HepG2 (cell line): ENCODE data around the gene SASH1. TPM values are rescaled to one million over a fixed set of nuclear protein-coding genes. Genes with fewer than 3 reads are reported as not detected.

ENCODE experiments used
- ATAC-seq: fragments of 200-7000 bp; cut with Tn5 transposase; 3 replicates; pipeline ENCODE4 v1.9.1; 2020; ENCODE audit warnings: mild to moderate bottlenecking, moderate library complexity
- BruUV-seq: library from RNA; stranded (reverse); fragments of 400-500 nt; replicated peaks from 2 replicates; lab custom pipeline; 2021; lab: Mats Ljungman, UMichigan
- CTCF ChIA-PET: fragments of 300-600 bp; formaldehyde crosslinking; extraction: SDS; loops from one replicate; lab custom pipeline; 2021; ENCODE audit warnings: low total read pairs, inconsistent platforms, low intra/inter-chr PET ratio; lab: Yijun Ruan, JAX
- POLR2A ChIA-PET: fragments of 350-600 bp; sonication (Branson Sonifier 250); formaldehyde crosslinking; loops from one replicate; lab custom pipeline; 2020; ENCODE audit warnings: antibody characterized with exemption, inconsistent platforms; lab: Yijun Ruan, JAX
- DNase-seq: peaks from one replicate; pipeline ENCODE4 v3.0.0-alpha.2; 2015; ENCODE audit warnings: low spot score
- FAIRE-seq: peaks from 3 replicates; lab custom pipeline; 2011; peaks lifted over from hg19 to GRCh38; lab: Jason Lieb, UNC
- H2AFZ ChIP-seq: one replicate; pipeline ENCODE4 v1.6.1; 2011; ENCODE audit warnings: low read length, inconsistent platforms
- H3K27ac ChIP-seq: fragments of 300-600 bp; 3 replicates; pipeline ENCODE4 v1.8.0; 2011; ENCODE audit warnings: mixed run types, mild to moderate bottlenecking, mixed read lengths, low read length, inconsistent platforms; ENCODE audit not compliant: insufficient read depth; ENCODE audit errors: extremely low read length
- H3K27me3 ChIP-seq, 2 experiments: fragments of 200-600 bp in 1 of 2; 2 replicates in 1 of 2; 3 replicates in 1 of 2; pipeline versions ENCODE4 v1.6.0 to v1.8.0; 2011; ENCODE audit warnings: low read length in 2 of 2, mild to moderate bottlenecking in 2 of 2, moderate library complexity in 2 of 2, inconsistent platforms in 1 of 2; ENCODE audit not compliant: insufficient read depth in 2 of 2, control insufficient read depth in 1 of 2
- H3K36me3 ChIP-seq, 2 experiments: fragments of 200-600 bp in 1 of 2; replicated peaks in 1 of 2; 2 replicates in 1 of 2; 3 replicates in 1 of 2; pipeline versions ENCODE4 v1.5.1 to v1.8.0; 2011; ENCODE audit warnings: low read length in 2 of 2, inconsistent platforms in 1 of 2; ENCODE audit not compliant: insufficient read depth in 2 of 2, control insufficient read depth in 1 of 2
- H3K4me1 ChIP-seq: 2 replicates; pipeline ENCODE4 v1.5.1; 2012; ENCODE audit warnings: low read length, inconsistent platforms; ENCODE audit not compliant: insufficient read depth
- H3K4me2 ChIP-seq: 2 replicates; pipeline ENCODE4 v1.6.0; 2011; ENCODE audit warnings: low read depth, low read length, inconsistent platforms
- H3K4me3 ChIP-seq, 3 experiments: fragments of 200-600 bp in 1 of 3; sonication (generic), shearing (Covaris generic) in 1 of 3; replicated peaks in 1 of 3; 2 replicates each; pipeline ENCODE4 v1.5.1; 2011 to 2016; ENCODE audit warnings: low read length in 3 of 3, inconsistent platforms in 2 of 3, low read depth in 2 of 3, mild to moderate bottlenecking in 2 of 3, control low read depth in 1 of 3, mixed read lengths in 1 of 3; ENCODE audit not compliant: insufficient read depth in 1 of 3
- H3K79me2 ChIP-seq: one replicate; pipeline ENCODE4 v1.6.1; 2011; ENCODE audit warnings: low read length, inconsistent platforms; ENCODE audit not compliant: insufficient read depth
- H3K9ac ChIP-seq: 2 replicates; pipeline ENCODE4 v1.6.0; 2011; ENCODE audit warnings: mild to moderate bottlenecking, low read depth, low read length, inconsistent platforms; ENCODE audit not compliant: insufficient read depth
- H3K9me3 ChIP-seq: 2 replicates; pipeline ENCODE4 v1.5.1; 2012; ENCODE audit warnings: mild to moderate bottlenecking, low read length
- H4K20me1 ChIP-seq: 2 replicates; pipeline ENCODE4 v1.6.0; 2011; ENCODE audit warnings: inconsistent platforms, mild to moderate bottlenecking, low read length, moderate library complexity; ENCODE audit not compliant: insufficient read depth
- IKZF1 ChIP-seq: fragments of 450-650 bp; IDR thresholded peaks from 2 replicates; pipeline ENCODE4 v1.7.1; 2016
- IRF2 ChIP-seq: IDR thresholded peaks from 2 replicates; pipeline ENCODE4 v1.6.1; 2018; ENCODE audit warnings: missing genetic modification reagents, missing compliant biosample characterization
- KLF15 ChIP-seq: sonication (generic); formaldehyde crosslinking; IDR thresholded peaks from 2 replicates; pipeline ENCODE4 v1.8.1; 2023; ENCODE audit warnings: borderline replicate concordance, mild to moderate bottlenecking, inconsistent platforms, missing genetic modification reagents, mixed read lengths
- NR2F2 ChIP-seq: IDR thresholded peaks from 2 replicates; pipeline ENCODE4 v1.6.1; 2012; ENCODE audit warnings: low read depth, inconsistent platforms, borderline replicate concordance
- SMAD9 ChIP-seq: sonication (generic); formaldehyde crosslinking; IDR thresholded peaks from 2 replicates; pipeline ENCODE4 v1.5.1; 2020; ENCODE audit warnings: mild to moderate bottlenecking, missing genetic modification reagents
- SMYD3 ChIP-seq: sonication (generic); formaldehyde crosslinking; IDR thresholded peaks from 2 replicates; pipeline ENCODE4 v1.8.1; 2023; ENCODE audit warnings: mild to moderate bottlenecking, missing genetic modification reagents
- TRIM24 ChIP-seq: sonication (generic); formaldehyde crosslinking; IDR thresholded peaks from 2 replicates; pipeline ENCODE4 v1.8.0; 2022; ENCODE audit warnings: mild to moderate bottlenecking, missing genetic modification reagents
- ZNF136 ChIP-seq: sonication (generic); formaldehyde crosslinking; IDR thresholded peaks from 2 replicates; pipeline ENCODE4 v1.8.1; 2022; ENCODE audit warnings: low read depth, mild to moderate bottlenecking, moderate library complexity, missing genetic modification reagents
- ZNF451 ChIP-seq: sonication (generic); formaldehyde crosslinking; IDR thresholded peaks from 2 replicates; pipeline ENCODE4 v1.5.0; 2020; ENCODE audit warnings: mild to moderate bottlenecking, missing genetic modification reagents
- ZNF790 ChIP-seq: sonication (generic); formaldehyde crosslinking; IDR thresholded peaks from 2 replicates; pipeline ENCODE4 v1.8.0; 2022; ENCODE audit warnings: missing genetic modification reagents, mild to moderate bottlenecking, borderline replicate concordance
- WGBS: methylation state at CpG from one replicate; pipeline ENCODE4 v1.1.6; 2017; ENCODE audit warnings: low lambda C conversion rate; 5-methylcytosine and 5-hydroxymethylcytosine counted together
- in situ Hi-C: cut with HindIII; loops from 2 replicates; pipeline ENCODE4 v1.10.0; 2017; ENCODE audit warnings: low pct_unique_long_range_greater_than_20kb; ENCODE audit not compliant: extremely low pct_ligation_motif_present
- intact Hi-C: fragments of 100-400 bp; cut with micrococcal nuclease; formaldehyde crosslinking; loops from one replicate; pipeline ENCODE4 v1.10.0; 2022; ENCODE audit not compliant: unreplicated experiment
- polyA plus RNA-seq, 8 experiments: library from polyadenylated mRNA; depleted of rRNA in 3 of 8; stranded (reverse) in 7 of 8; unstranded in 1 of 8; fragments of >200 nt; fragmentation: Illumina TruSeq in 4 of 8; extraction: Trizol in 4 of 8; gene quantifications; 2 replicates each; pipeline versions ENCODE4 v1.2.1 to v1.2.3, GENCODE V29; 2011 to 2016; ENCODE audit warnings: low read depth in 4 of 8, missing spikeins in 1 of 8, mixed read lengths in 1 of 8; ENCODE audit not compliant: insufficient read depth in 1 of 8
- total RNA-seq, 5 experiments: library from RNA; depleted of rRNA; stranded (reverse); fragments of >200 nt; fragmentation: Illumina TruSeq; extraction: Trizol; gene quantifications; 2 replicates each; pipeline ENCODE4 v1.2.3, GENCODE V29; 2016; ENCODE audit warnings: low read depth in 1 of 5
- TF ChIP-seq, protein P1 (sequence below): sonication (generic); formaldehyde crosslinking; IDR thresholded peaks from 2 replicates; pipeline ENCODE4 v1.8.0; 2022; ENCODE audit warnings: mild to moderate bottlenecking, missing genetic modification reagents, borderline replicate concordance
- TF ChIP-seq, protein P2 (sequence below): IDR thresholded peaks from 2 replicates; pipeline ENCODE4 v1.6.1; 2016; ENCODE audit warnings: missing biosample characterization, missing genetic modification reagents, low read depth
- TF ChIP-seq, protein P3 (sequence below), 2 experiments: sonication (generic) in 1 of 2; formaldehyde crosslinking in 1 of 2; IDR thresholded peaks; 2 replicates each; pipeline versions ENCODE4 v1.4.0 to v1.6.1; 2016 to 2020; ENCODE audit warnings: borderline replicate concordance in 1 of 2, low read depth in 1 of 2, mild to moderate bottlenecking in 1 of 2, missing genetic modification reagents in 1 of 2
- TF ChIP-seq, protein P4 (sequence below): sonication (generic); formaldehyde crosslinking; IDR thresholded peaks from 2 replicates; pipeline ENCODE4 v1.9.0; 2022; ENCODE audit warnings: low read depth, missing genetic modification reagents

Gene SASH1
- total and polyA plus RNA-seq, 2 of the 13 experiments (the other 11 are each of a cell fraction or from before 2014, with no cell fraction given), result 7.5 to 8.2 TPM

DNA sequence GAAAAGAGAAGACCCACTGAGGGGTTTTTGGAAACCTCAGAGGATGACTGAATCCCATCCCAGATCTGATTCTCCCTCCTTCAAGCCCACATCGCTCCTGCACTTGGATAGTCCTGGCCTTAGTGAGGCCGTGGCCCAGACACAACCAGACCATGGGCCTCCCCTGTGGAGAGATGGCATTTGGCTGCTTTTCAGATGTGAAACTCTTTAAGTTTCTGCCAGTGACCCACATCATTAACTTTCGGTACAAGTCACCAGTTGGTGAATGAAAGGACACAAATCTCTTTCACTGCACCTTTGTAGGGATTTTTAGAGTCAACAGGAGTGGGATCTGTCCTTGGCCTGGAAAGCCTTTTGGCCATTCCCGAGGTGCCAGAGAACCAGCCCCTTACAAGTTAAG lies 116.6 kb downstream of the SASH1 start:
- Histone ChIP-seq H3K9me3 (no peaks in the 10 kb centered on the region), H3K4me3 (no peak overlapping the region), H3K9ac (no peak overlapping the region), H3K36me3 (peaks cover 0 to 5% of the 10 kb centered on the region in 2 experiments; a peak in 1 of 5 replicates), H3K27me3 (no peaks in the 10 kb centered on the region), H4K20me1 (0 out of 2 replicates have a peak, but pooled peaks cover under 1% of the 10 kb centered on the region), H2AFZ (no peak overlapping the region), H3K4me2 (no peak overlapping the region), H3K27ac (no peak overlapping the region), H3K4me1 (no peaks in the 10 kb centered on the region), H3K79me2 (no peaks in the 10 kb centered on the region)
- in situ Hi-C loops (no loop called here), intact Hi-C loops (no loop called here)
- 89% methylated on average over 4 of the region's 4 CpGs for WGBS
- no TSS peak for BruUV-seq
- DNase-seq (no peak), FAIRE-seq (no peak), ATAC-seq (no peak)
- TF ChIP-seq, protein P1, sequence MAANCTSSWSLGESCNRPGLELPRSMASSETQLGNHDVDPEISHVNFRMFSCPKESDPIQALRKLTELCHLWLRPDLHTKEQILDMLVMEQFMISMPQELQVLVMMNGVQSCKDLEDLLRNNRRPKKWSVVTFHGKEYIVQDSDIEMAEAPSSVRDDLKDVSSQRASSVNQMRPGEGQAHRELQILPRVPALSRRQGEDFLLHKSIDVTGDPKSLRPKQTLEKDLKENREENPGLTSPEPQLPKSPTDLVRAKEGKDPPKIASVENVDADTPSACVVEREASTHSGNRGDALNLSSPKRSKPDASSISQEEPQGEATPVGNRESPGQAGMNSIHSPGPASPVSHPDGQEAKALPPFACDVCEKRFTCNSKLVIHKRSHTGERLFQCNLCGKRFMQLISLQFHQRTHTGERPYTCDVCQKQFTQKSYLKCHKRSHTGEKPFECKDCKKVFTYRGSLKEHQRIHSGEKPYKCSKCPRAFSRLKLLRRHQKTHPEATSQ, result no peak
- TF ChIP-seq KLF15 (CRISPR knock-in tag) (no peak), NR2F2 (no peak), ZNF451 (CRISPR knock-in tag) (no peak), IKZF1 (no peak), TRIM24 (no peak), ZNF136 (CRISPR knock-in tag) (no peak), ZNF790 (CRISPR knock-in tag) (no peak), SMAD9 (CRISPR knock-in tag) (no peak), SMYD3 (no peak), IRF2 (CRISPR knock-in tag) (no peak)
- TF ChIP-seq, protein P2, sequence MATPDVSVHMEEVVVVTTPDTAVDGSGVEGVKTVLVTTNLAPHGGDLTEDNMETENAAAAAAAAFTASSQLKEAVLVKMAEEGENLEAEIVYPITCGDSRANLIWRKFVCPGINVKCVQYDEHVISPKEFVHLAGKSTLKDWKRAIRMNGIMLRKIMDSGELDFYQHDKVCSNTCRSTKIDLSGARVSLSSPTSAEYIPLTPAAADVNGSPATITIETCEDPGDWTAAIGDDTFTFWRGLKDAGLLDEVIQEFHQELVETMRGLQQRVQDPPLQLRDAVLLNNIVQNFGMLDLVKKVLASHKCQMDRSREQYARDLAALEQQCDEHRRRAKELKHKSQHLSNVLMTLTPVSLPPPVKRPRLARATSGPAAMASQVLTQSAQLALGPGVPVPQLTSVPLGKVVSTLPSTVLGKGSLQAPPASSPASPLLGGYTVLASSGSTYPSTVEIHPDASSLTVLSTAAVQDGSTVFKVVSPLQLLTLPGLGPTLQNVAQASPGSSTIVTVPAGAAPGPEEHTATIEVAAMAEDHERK (CRISPR knock-in tag), result no peak
- TF ChIP-seq, protein P3, sequence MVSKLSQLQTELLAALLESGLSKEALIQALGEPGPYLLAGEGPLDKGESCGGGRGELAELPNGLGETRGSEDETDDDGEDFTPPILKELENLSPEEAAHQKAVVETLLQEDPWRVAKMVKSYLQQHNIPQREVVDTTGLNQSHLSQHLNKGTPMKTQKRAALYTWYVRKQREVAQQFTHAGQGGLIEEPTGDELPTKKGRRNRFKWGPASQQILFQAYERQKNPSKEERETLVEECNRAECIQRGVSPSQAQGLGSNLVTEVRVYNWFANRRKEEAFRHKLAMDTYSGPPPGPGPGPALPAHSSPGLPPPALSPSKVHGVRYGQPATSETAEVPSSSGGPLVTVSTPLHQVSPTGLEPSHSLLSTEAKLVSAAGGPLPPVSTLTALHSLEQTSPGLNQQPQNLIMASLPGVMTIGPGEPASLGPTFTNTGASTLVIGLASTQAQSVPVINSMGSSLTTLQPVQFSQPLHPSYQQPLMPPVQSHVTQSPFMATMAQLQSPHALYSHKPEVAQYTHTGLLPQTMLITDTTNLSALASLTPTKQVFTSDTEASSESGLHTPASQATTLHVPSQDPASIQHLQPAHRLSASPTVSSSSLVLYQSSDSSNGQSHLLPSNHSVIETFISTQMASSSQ (IDR thresholded peaks at IDR 0.05; ENCODE audit: low read depth), result no peak
- TF ChIP-seq, protein P3 (CRISPR knock-in tag; IDR thresholded peaks at IDR 0.05; ENCODE audit: borderline replicate concordance), result no peak
- TF ChIP-seq, protein P4, sequence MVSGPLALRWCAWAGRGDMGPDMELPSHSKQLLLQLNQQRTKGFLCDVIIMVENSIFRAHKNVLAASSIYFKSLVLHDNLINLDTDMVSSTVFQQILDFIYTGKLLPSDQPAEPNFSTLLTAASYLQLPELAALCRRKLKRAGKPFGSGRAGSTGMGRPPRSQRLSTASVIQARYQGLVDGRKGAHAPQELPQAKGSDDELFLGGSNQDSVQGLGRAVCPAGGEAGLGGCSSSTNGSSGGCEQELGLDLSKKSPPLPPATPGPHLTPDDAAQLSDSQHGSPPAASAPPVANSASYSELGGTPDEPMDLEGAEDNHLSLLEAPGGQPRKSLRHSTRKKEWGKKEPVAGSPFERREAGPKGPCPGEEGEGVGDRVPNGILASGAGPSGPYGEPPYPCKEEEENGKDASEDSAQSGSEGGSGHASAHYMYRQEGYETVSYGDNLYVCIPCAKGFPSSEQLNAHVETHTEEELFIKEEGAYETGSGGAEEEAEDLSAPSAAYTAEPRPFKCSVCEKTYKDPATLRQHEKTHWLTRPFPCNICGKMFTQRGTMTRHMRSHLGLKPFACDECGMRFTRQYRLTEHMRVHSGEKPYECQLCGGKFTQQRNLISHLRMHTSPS (CRISPR knock-in tag), result no peak
- ChIA-PET CTCF (no interaction called here), POLR2A (no interaction called here)
